ENCODE data around the gene RER1.

The RER1 gene

GRCh38 chr1:2397007-2397679 is 5.5 kb downstream of the RER1 start:
- Histone ChIP-seq H3K9me3 (ENCODE audit: insufficient read depth, low read length, severe bottlenecking) (no peaks in the 10 kb centered on the region), H3K27me3 (ENCODE audit: insufficient read depth, low read length, poor library complexity) (no peaks in the 10 kb centered on the region), H3K4me1 (ENCODE audit: insufficient read depth, low read length) (peaks cover 19% of the 10 kb centered on the region), H3K79me2 (ENCODE audit: insufficient read depth, low read length) (peaks cover 47% of the 10 kb centered on the region), H3K9ac (ENCODE audit: low read depth, low read length) (no peak overlapping the region), H2AFZ (ENCODE audit: low read depth, low read length) (no peak overlapping the region), H3K36me3 (ENCODE audit: insufficient read depth, low read length) (peaks cover 85% of the 10 kb centered on the region), H3K27ac (ENCODE audit: low read length) (no peak overlapping the region), H3K4me3 (ENCODE audit: low read depth in 1 of 2, low read length in 2 of 2) (no peak overlapping the region), H3K4me2 (ENCODE audit: insufficient read depth, low read length) (no peak overlapping the region), H4K20me1 (ENCODE audit: insufficient read depth, low read length) (peaks cover 57% of the 10 kb centered on the region)
- TF ChIP-seq EZH2 (IDR thresholded peaks at IDR 0.05; ENCODE audit: borderline replicate concordance, low read depth, low read length, severe bottlenecking), result no peak
- TF ChIP-seq CTCF (IDR thresholded peaks at IDR 0.05; ENCODE audit: borderline replicate concordance, extremely low read depth, low read length, poor library complexity, severe bottlenecking), result no peak
- ATAC-seq (ENCODE audit: insufficient read depth, low read depth) (no peak), DNase-seq (no peak)

- ATAC-seq (ENCODE audit: insufficient read depth, low read depth) (no peak), DNase-seq (no peak)
- no peak overlapping the region for H3K4me3 ChIP-seq (ENCODE audit: low read depth in 1 of 2, low read length in 2 of 2)
- H3K27ac ChIP-seq (ENCODE audit: low read length), result no peak overlapping the region
- H3K4me2 ChIP-seq (ENCODE audit: insufficient read depth, low read length), result no peak overlapping the region
- H3K4me1 ChIP-seq (ENCODE audit: insufficient read depth, low read length), result peaks cover 3% of the 10 kb centered on the region
- no peak overlapping the region for H2AFZ ChIP-seq (ENCODE audit: low read depth, low read length)
- H4K20me1 ChIP-seq (ENCODE audit: insufficient read depth, low read length), result peaks cover 50% of the 10 kb centered on the region
- peaks cover 90% of the 10 kb centered on the region for H3K36me3 ChIP-seq (ENCODE audit: insufficient read depth, low read length)
- no peaks in the 10 kb centered on the region for H3K9me3 ChIP-seq (ENCODE audit: insufficient read depth, low read length, severe bottlenecking)
- peaks cover 30% of the 10 kb centered on the region for H3K79me2 ChIP-seq (ENCODE audit: insufficient read depth, low read length)
- H3K9ac ChIP-seq (ENCODE audit: low read depth, low read length), result no peak overlapping the region
- TF ChIP-seq EZH2 (IDR thresholded peaks at IDR 0.05; ENCODE audit: borderline replicate concordance, low read depth, low read length, severe bottlenecking), result no peak
- no peak for TF ChIP-seq CTCF (IDR thresholded peaks at IDR 0.05; ENCODE audit: borderline replicate concordance, extremely low read depth, low read length, poor library complexity, severe bottlenecking)
- H3K27me3 ChIP-seq (ENCODE audit: insufficient read depth, low read length, poor library complexity), result no peaks in the 10 kb centered on the region
These were observed 7.2 kb downstream of the RER1 start for GRCh38 chr1:2398871-2399270.

GRCh38 chr1:2399890-2400575 is 8.4 kb downstream of the RER1 start:
- H2AFZ ChIP-seq (ENCODE audit: low read depth, low read length), result no peak overlapping the region
- peaks cover 90% of the 10 kb centered on the region for H3K36me3 ChIP-seq (ENCODE audit: insufficient read depth, low read length)
- ATAC-seq (ENCODE audit: insufficient read depth, low read depth) (no peak), DNase-seq (no peak)
- no peaks in the 10 kb centered on the region for H3K27me3 ChIP-seq (ENCODE audit: insufficient read depth, low read length, poor library complexity)
- H3K4me1 ChIP-seq (ENCODE audit: insufficient read depth, low read length), result no peaks in the 10 kb centered on the region; the same call in 1 of the 2 replicates
- TF ChIP-seq CTCF (IDR thresholded peaks at IDR 0.05; ENCODE audit: borderline replicate concordance, extremely low read depth, low read length, poor library complexity, severe bottlenecking) (no peak), EZH2 (IDR thresholded peaks at IDR 0.05; ENCODE audit: borderline replicate concordance, low read depth, low read length, severe bottlenecking) (no peak)
- H3K4me2 ChIP-seq (ENCODE audit: insufficient read depth, low read length), result no peak overlapping the region
- no peak overlapping the region for H3K9ac ChIP-seq (ENCODE audit: low read depth, low read length)
- peaks cover 18% of the 10 kb centered on the region for H3K79me2 ChIP-seq (ENCODE audit: insufficient read depth, low read length)
- no peak overlapping the region for H3K27ac ChIP-seq (ENCODE audit: low read length)
- H3K9me3 ChIP-seq (ENCODE audit: insufficient read depth, low read length, severe bottlenecking), result no peaks in the 10 kb centered on the region
- H3K4me3 ChIP-seq (ENCODE audit: low read depth in 1 of 2, low read length in 2 of 2), result no peak overlapping the region
- H4K20me1 ChIP-seq (ENCODE audit: insufficient read depth, low read length), result peaks cover 47% of the 10 kb centered on the region
